CD4-positive, alpha-beta T cell treated with Interleukin-12 subunit alpha and Interleukin-12 subunit beta, for 1 hour (primary cell): ENCODE measurements around the gene CHML.

Experiments
- DNase-seq: peaks from one replicate; pipeline ENCODE4 v3.0.0-alpha.2; 2020

The CHML gene

GRCh38 chr1:241644259-241644658, 4.1 kb upstream of the CHML start:
- DNase-seq: no peak

DNA sequence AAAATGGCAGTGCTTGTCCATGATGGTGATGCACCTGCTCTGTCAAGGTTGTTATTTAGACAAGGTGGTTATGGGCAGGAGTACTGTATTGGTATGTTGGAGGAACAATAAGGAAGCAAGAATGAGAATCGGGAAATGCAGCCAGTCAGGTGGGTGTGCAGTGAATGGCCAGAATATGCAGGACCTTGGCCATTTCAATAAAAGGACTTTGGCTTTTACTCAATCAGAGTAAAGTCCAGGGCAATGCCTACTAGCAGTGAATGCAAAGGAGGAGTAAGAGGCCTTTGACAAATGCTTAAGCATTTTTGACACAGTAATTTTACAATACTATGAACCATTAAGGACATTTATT, 2.4 kb upstream of the CHML start:
- DNase-seq: no peak

- DNase-seq: no peak
Observed at GRCh38 chr1:241641773-241642592, 1.8 kb upstream of the CHML start.

- DNase-seq: no peak
Observed at GRCh38 chr1:241640867-241641622, 876 bp upstream of the CHML start.

GRCh38 chr1:241639623-241640148, 483 bp downstream of the CHML start:
- peak; percentile 24 for DNase-seq

GRCh38 chr1:241638909-241639622, 1.1 kb downstream of the CHML start:
- DNase-seq: no peak

DNA sequence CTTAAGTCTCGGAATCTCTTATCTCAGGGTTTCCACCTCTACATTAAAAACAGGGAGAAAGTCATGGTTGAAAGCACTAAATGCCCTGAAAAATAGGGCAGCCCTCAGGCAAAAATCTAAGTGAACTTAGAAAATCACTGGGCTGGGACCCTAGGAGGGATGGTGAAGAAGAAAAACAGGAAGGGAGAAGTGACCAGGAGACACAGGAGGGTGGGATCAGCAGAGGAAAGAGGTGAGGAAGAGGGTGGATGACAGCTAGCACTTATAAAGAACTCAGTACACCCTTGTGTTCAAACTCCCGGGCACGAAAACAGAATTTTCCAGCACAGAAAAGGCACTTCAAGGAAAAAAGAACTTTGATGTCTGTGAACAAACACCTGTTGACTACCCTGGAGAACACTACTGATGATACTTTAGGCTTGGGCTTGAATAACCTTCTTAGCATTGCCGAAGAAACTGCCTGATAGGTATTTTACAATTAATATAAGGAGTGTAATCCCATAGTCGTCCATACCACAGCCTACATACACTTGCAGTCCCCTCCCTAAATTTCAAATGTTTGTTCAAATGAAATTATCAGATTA, 2.0 kb downstream of the CHML start:
- DNase-seq: no peak

DNA sequence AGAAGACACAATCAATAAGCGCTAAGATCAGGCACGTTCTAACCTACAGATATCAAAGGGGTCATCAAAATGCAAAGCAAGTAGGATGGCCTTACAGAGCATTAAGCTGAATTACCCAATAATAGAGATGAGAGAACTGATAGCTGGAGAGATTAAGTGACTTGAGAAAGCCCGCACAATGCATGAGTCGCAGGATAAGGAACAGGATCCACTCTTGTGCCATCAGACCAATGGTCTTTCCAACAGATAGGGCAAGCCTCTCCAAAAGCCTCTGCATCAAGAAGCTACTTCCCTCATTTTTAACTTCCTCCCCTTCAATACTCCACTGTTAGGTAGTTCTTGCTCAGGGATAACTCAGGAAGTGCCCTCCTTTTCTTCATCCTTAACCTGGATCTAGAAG, 2.6 kb downstream of the CHML start:
- no peak for DNase-seq

DNA sequence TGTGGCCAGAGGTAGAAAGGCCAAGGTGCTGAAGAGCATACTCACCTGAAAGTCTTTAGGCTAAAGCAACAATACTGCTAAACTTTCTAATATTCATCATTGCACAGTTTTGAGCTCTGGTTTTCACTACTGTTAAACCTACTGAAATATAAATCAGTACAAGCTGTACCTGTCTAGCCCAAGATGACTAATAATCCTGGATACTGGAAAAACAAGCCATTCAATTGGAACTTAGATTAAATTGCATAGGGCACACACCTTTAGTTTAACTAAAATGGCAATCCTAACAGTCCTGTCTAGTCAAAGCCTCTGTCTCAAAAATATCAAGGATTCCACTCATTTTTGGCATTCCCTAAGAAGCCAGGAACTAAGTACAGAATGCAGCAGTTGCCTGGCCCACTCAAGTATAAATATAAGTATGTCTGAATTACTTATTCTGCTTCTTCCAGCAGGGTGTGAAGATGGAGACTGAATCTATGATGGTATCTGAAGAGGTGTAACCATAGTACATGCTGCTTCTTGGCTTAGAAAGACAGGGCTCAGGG, 3.1 kb downstream of the CHML start:
- no peak for DNase-seq

DNA sequence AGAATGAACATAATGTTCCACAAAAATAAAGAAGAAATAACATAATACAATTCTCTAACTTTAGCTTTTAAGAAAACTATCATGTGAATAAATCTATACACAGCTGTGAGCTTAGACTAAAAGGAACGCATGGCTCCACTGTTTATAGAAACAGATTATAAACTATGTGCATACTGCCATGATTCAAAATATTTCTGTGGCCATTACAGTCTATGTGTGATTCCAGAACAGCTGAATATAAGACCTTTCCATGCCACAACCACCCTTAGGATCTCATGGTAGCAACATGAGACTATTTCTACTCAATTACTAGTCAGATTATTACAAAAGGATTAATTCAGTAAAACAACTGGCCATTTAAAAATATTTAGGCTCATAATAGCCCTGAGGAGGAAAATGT, 3.9 kb downstream of the CHML start:
- DNase-seq: no peak

DNA sequence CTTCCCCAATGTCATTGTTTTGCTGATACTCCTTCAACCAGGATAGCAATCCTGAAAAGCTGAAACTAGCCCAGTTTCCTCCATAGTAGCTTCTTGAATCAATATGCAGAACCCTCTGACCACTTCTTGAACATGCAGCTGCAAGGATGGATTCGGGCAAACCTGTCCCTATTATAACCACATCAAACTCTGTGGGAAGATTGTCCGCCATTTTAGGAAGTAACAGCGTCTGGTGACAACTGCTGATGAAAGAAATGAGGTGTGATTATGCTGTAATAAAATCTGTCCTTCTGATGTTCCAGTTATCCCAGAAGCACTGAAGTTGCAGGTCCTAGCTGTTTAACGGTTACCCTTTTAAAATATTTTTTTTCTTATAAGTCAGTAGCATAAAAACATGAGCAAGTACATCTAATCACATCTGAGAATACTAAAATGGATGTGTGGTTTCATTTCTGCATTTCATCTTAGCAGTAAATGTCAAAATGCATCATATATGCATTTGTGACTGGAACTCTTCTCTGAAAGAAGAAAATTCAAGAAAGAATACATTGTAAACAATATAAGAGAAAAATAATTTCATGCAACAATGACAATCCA, 4.5 kb downstream of the CHML start:
- no peak for DNase-seq

GRCh38 chr1:241632987-241633386, 7.2 kb downstream of the CHML start:
- DNase-seq: no peak

DNA sequence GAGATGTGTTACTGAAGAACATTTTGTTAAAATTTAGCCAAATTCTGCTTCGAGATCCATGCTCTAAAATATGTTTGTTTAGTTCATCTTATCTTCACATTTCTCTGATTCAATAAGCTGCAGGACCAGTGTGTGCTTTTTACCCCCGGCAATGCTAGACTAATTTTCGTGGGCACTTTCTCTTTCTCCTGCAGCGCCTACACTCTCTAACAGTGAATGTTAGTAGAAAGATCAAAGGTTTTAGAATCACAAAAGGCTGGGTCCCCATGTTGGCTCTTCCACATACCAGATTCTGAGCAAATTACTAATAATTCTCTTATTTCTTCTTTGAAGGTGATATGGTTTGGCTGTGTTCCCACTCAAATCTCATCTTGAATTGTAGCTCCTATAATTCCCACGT, 8.5 kb downstream of the CHML start:
- DNase-seq: no peak

DNA sequence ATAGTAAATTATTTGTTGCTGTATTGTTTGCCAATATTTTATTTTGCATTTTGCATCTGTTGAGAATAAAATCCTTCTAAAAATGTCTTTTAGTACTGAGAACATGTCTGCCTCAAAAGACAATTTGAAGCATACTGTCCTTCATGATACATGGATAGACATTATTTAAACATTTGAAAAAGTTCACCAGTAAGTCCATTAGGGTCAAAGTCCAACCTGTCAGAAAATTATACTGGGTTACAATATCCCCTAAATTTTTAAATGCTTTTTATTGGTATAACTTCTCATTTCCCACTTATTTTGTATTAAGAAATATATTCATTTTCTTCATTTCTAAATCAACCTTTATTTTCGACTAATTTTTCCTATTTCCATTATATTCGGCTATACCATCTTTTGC, 9.3 kb downstream of the CHML start:
- DNase-seq: no peak

DNA sequence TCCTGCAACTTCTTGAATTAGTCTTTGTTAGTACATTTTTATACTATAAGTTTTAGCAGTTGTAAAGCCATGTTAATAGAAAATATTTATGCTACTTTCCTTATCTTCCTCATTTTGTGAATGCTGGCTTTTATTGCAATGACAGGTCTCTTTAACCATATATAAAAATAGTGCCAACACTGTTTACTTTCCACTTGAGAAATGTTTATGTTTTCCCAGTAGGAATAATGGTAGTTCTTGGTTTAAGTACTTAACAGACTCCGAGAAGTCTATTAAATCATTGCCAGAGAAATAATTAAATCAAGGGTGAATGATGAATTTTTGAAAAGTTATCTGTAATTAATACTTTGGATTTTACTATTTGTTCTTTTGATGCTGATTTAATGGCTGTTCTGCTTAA, 9.7 kb downstream of the CHML start:
- no peak for DNase-seq

DNA sequence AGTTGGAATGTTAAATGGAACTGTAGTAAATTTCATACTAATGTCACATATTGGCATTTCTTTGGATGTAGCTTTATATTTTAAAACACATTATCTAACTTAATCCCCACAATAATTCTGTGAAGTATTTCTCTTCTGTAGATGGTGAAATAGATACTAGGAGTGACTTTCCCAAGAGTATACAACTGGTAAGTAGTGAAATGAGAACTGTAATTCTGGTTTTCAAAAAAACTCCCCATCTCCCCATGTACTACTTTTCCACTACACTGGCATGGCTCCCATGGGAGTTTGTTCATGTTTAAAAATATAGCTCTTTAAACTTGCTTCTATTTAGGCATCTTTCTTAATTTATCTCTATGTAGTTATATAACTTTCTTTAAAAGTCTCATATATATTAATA, 10.2 kb downstream of the CHML start:
- DNase-seq: no peak

DNA sequence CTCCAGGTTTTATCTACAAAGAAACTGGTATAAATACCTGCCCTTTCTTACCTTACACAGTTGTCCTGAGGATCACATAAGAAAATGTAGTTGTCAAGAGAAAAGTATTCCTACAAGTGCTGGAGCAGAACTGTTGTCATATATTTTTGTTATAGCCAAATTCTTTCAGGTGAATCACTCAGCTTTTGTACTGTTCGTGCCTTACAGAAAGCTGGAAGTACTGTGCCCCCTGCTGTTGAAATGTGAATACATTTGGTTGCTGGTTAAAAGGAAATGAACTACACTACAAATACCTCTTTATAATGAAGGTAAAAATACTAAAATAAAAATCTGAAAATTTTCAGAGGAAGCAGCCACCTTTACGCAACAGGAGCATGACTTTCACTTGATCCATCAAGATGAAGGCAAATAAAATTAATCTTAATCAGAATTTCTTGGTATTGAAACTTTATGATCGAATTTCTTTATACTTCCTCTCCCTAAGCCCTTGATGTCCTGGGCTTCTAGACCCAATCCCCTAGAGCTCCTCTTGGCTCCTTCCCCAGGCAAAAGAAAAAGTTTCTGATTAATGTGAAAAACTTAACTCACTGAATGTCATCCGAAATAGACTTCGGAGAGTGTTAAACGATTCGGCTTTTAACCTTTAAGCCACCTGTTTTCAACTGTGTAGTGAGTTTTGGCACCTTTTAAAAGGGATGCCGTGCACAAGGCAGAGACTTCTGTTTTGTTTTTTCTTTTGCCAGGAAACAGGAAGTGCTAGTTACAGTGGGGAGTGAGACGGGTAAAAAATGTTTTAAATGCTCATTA, 12.5 kb downstream of the CHML start:
- DNase-seq: peak; percentile 72

DNA sequence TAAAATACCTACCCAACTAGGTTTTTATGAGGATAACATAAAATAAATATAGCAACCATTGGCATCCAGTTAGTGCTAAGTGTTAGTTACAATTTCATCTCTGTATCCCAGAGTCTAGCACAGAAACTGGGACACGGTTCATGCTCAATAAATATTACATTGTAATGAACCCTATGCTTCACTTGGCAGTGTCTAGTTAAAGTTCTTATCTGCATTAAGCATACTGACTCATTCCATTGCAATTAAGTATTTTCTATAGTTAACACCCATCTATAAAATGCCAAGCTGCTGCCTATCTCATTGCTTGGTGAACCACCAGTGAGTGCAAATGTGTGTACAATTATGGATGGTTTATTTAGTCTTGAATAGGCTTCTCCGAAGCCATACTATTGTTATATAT, 15.2 kb downstream of the CHML start:
- DNase-seq: no peak

GRCh38 chr1:241622669-241623068, 17.5 kb downstream of the CHML start:
- DNase-seq: no peak

DNA sequence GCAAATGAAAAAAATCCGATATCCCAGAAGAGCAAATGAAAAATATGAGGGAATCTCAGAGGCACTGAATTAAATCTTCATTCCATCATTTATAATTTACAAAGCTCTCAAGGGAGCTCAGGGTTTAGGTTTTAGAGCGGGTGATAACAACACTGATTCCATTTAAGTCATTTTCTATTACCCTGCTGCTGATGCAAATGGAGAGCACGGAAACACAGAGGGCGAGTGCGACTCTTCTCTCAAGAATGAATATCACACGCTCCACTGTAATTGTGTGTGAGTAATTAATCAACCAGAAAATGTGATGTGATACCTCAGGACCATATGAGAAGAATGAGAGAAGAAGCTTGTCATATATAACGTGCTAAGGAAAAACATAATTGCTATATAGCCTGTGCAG, 22.7 kb downstream of the CHML start:
- no peak for DNase-seq
